Amniotic stem cell (primary cell): Measurements from ENCODE around the gene BCL2.
"Not testable (repeated sequence)": the region's sequence is repeated elsewhere in the genome, so short reads cannot be mapped to it uniquely, and the experiment has no call there.

Experiments used
- DNase-seq: peaks from one replicate; lab custom pipeline; 2025; lab: John Stamatoyannopoulos, UW

Gene BCL2

DNA sequence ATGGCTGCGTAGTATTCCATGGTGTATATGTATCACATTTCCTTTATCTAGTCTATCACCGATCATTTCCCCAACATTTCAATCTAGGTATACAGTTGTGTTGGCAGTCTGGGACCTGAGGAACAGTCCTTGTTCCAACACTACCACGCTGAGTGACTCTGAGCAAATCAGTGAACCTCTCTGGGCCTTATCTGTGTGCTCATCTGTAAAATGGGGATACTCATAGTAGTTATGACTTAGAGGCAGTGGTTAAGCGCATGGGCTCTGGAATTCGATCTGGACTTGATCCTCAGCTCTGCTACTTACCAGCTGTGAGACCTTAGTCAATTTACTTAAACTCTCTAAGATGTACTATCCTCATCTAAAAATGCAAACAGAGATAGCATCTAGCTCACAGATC lies 85.1 kb downstream of the BCL2 start:
- no peak for DNase-seq

DNA sequence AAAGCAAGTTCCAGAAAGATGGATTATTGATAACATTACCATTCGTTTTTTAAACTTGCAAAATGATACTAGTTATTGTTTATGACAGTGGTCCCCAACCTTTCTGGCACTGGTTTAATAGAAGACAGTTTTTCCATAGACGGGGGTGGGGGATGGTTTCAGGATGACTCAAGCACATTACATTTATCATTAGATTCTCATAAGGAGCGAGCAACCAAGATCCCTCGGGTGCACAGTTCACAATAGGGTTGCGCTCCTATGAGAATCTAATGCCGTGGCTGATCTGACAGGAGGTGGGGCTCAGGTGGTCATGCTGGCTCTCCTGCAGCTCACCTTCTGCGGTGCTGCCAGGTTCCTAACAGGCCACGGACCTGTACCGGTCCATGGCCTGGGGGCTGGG lies 86.2 kb downstream of the BCL2 start:
- DNase-seq: no peak

DNA sequence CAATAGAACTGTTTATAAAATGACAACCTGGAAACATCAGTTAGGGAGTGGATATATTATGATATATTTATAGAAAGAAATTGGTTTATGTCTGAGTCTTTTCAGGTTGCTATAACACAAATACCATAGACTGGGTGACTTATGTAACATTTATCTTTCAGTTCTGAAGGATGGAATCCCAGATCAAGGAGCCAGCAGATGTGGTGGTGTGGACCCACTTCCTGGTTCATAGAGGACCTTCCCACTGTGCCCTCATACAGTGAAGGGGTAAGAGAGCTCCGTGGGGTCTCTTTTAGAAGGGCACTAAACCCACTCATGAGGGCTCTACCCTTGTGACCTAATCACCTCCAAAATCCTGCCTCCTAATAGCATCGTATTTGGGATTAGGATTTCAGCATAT lies 86.7 kb downstream of the BCL2 start:
- DNase-seq: no peak

DNA sequence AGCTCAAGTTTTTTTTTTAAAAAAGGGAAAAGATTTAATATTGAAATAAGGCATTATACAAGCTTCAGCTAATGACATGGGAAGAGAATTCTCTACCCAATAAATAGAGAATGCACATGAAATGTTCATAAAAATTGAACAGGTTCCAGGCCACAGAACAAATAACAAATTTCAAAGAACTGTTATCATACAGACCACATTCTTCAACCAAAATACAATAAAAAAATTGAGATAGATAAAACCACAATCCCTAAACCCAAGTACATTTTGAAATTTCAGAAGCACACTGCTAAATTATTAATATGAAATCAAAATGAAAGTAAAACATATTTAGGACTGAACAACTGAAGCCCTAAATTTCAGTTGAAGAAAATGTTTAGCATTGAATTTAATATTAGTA lies 89.6 kb downstream of the BCL2 start:
- no peak for DNase-seq

DNA sequence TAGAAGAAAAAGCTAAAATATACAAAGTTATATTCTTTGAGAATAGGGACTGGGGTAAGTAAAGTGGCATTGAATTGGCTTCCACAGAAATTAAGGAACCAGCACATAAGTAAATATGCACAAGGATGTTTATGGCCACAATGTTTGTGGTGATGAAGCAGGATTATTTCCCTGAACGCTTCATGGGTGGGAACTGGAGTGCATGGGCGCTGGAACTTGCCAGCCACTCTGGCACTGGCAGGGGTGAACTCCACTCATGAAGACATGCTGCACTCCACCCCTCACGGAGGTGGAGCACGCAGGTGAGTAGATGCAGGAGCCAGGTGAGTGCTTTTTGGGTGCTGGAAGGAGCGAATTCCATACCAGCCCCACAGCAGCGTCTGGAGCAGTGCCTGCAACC lies 94.1 kb downstream of the BCL2 start:
- DNase-seq: no peak

DNA sequence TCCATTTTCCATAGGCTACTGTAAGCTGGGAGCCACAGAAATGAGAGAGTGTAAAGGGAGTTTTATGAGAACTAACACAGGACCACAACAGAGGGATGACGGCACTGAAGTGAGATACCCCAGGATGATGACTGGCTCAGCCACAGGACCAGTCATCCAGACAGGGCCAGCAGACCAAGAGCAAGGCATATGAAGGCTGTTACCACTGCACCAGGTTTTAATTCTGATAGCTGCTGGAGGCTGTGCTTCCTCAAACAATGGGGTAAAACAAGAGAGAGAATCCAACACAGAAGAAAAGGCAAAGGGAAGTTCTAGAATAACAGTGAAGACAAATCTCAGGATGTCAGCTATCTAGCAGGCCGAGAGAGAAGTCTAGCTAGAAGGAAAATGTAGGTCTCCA lies 94.9 kb downstream of the BCL2 start:
- no peak for DNase-seq

DNA sequence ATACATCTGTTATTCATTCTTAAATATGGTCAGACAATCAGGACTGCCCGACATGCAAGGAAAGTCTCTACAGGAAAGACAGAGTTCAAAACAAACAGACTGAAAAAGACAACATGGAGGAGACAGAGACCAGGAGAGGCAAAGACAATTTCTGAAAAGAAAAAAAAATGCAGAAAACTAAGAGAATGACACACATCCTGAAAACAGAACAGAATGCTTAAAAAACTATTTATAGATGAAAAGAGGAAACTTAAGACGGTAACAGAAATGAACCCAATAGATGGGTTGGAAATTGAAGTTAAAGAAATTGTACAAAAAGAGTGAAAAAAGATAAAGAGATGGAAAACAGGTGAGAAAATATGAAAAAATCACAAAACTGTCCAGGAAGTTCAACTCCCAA lies 95.7 kb downstream of the BCL2 start:
- no peak for DNase-seq

DNA sequence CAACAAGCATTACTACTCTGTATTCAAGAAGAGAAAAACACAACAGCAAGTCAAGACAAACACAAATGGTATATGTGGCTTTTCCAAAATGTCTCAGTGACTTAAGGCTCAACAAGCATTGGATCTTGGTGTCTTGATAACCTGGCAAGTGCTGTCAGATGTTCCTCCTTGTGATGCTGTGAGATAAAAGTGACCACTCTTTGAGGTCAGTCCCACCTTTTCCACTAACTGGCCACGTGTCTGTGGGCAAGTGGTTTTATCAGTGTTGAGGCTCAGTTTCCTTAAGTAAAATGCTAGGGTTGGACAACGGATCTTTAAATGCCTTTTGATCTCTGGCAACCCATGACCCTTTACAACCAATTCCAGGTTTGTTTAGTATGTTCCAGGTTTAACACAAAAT lies 98.7 kb downstream of the BCL2 start:
- no peak for DNase-seq

DNA sequence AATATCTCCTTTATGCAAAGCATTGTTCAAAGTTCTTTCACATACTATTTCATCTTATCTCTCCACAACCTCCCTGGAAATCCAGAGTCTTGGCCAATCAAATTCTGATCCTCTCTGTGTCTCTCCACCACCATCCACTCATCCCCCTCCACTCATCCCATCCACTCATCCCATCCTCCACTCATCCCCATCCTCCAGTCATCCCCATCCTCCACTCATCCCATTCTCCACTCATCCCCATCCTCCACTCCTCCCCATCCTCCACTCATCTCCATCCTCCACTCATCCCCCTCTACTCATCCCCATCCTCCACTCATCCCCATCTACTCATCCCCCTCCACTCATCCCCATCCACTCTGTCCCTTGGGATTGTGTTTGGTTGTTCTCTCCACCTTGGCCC lies 101.1 kb downstream of the BCL2 start:
- DNase-seq: no peak

DNA sequence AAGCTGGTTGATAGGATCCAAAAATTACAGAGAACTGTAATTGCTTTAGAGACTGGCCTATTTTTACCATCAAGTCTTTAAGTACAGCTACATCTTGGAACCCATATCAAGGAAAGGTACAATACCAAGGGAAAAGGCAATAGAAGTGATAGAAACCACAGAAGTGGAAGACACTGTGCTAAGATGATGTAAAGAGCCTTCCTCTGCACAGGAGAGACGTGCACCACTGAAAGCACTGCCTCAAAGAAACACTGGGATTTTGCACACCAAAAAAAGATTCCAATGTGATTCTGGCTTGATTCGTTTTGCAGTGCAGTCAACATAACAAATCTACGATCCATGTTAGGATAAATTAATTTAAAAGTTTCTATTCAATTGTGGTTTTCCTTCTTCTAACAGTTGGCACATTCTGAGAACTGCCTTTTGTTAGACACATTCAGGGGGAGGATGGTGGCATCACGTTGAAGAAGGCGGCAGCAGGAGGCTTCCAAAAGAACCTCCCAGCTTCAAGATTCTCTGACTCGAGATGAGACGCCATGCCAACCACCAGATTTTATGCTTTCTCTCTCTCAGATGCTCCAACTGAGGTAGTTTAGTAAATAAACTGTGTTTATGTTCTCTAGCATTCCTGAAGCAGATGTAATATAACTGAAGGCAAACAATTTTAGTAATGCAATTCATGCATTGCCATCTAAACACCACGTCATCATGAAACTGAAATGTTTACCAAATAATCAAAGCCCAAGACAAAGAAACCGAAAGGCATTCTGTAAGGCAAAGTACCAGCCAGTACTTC lies 102.9 kb downstream of the BCL2 start:
- no peak for DNase-seq

DNA sequence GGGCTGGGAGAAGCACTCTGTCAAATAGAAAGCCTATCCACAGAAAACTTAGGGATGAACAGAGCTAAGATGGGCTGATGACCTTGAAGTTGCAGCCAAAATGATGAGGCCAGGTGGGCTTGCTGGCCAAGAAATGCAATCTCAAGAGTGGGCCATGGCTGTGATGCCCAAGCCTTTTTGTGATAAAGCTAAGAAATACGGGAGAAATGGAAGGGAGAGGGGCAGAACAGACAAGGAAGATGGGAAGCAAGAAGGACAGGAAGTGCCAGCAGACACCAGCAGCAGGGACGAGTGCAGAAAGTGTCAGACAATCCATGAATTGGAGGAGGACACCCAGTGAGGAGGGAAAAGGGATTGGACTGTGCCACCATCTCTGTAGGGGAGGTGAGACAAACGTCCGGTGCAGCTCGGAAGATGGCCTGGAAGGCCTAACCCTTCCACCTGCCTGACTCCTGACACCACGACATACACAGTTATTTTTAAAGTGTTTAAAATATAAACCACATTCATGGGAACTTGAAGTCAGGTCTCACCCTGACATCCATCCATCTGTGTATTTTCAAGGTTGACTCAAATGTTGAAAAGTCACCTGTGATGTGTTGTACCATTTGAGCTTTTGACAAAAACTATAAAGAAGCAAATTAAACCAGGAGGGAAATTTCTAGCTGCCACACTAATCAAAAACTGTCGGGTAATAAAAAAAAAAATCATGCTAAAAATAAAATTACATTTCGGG lies 105.5 kb downstream of the BCL2 start:
- no peak for DNase-seq

DNA sequence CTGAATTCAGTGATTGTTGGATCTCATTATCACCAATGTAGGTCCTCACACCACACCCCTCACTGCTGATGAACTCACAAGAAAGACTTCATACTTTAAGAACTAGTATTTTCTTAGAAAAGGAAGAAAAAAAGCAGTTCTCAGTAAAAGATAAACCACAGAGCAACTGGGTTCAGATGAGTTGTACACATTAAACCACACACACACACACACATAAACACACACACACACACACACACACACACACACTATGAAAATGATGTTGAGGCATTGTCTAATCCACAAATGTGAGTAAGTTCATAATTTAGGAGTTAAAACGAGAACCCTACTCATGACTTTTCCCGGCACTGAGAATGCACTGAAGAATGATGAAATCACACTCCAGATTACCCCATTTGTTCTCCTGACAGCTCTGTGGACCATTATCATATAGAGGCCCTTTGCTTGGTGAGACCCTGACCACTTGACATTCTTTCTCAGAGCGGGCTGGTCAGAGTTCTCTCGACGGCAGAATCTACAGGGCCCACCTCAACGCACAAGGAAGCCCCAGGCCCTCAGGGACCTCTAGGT lies 106.2 kb downstream of the BCL2 start:
- DNase-seq: no peak

DNA sequence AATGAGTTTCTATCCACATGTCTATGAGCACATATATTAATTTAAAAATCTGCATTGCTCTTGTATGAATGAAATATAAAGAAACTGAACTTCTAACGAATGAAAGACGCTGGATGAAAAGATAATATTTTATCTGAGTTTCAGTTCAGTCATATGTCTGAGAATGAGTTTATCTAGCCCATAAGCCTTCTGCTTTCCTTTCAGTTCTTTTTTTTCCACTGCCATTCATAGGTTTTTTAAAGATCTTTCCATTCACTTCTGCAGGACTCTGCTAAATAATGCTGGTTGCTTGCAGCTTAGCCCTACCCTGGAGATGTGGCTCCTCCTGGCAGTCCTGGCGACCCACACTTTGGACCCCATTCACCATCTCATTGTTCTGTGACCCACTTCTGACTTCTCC lies 109.0 kb downstream of the BCL2 start:
- DNase-seq: no peak

DNA sequence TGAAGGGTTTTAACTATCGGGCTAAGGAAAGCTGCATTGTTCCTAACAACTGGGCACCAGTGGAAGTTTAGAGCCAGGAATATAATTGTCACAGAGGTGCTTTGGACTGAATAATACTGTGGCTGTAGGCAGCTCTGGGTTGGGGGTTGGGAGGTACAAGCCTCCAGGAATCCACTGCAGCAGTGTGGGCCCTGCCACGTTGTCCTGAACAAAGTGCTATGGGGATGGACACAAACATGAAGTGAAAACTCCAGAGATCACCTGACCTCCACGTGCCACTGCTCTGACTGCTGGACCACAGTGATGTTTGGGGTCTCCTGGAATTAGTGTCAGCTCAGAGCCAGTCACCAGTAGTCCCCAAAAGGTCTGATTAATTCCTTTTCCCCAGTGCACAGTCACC lies 110.9 kb downstream of the BCL2 start:
- DNase-seq: no peak

DNA sequence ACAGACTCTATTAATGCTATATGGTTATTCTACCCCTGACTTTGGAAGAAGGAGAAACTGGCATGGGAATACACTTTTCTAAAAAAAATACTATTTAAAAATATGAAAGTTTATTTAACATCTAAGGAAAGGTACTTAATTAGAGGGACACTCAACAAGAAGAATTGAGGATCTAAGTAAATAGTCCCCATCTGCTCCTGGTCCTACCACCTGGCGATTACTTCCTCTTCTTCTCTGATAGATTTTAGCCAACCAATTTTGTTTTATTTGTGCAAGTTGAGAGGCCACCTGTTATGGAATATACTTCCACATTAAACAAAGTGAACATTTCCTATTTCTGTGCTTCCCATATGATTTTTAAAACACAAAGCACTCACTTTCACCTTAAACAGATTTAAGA lies 111.7 kb downstream of the BCL2 start:
- DNase-seq: no peak

DNA sequence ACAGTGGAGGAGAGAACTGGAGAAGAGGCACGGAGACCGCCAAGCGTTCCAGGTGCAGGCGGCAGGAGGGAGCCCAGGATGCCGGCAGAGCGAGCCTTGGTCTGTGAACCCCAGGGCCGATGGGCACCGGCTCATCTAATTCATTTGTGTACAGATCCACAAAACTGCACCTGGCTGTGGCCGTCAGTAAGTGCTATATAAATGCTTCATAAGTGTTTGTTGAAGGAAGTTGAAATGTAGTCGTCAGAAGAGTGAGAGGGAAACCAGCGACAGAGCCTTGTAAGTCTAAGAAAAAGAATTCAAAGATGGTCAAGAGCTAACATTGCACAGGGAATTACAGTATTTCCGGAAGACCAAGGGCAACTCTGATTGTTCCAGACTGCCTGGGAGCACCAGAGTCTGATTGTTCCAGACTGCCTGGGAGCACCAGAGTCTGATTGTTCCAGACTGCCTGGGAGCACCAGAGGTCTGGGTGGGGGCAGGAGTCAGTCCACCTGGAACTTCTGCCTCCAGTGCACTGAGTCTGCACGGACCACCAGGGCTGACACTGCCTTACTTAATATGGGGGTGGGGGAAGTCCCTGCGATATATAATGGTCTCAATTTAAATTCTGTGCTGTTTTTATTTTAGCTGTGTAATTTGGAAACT lies 112.3 kb downstream of the BCL2 start:
- no peak for DNase-seq

DNA sequence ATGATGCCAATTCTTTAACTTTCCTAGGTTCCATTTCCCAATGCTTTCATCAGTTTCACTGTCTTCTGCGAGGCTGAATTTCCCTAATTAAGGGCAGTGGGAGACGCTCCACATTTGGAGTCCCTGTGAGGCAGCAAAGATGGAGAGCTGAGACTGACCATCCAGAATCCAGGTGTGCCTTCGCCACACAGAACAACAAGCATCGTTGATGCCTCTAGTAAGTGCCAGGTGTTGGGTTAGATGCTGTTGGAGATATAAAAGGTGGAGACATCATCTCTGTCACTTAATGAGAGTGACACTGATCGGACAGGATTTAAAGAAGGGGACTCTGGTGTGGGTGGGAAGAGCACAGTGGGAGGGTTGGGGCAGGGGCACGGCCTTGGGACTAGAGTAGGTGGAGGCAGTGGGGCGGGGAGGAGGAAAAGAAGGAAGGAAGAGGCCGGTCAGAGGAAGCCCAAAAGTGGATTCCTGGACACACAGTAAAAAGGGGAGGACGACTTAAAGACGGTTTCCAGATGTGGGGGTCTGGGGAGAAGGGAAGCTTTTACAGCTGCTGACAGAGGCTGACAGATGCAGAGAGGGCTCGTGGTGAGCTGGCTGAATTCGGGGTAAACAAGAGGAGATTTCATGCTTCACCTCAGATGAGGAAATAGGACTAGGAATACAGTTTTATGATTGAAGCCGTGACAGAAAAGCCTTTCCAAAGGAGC lies 113.0 kb downstream of the BCL2 start:
- no peak for DNase-seq

DNA sequence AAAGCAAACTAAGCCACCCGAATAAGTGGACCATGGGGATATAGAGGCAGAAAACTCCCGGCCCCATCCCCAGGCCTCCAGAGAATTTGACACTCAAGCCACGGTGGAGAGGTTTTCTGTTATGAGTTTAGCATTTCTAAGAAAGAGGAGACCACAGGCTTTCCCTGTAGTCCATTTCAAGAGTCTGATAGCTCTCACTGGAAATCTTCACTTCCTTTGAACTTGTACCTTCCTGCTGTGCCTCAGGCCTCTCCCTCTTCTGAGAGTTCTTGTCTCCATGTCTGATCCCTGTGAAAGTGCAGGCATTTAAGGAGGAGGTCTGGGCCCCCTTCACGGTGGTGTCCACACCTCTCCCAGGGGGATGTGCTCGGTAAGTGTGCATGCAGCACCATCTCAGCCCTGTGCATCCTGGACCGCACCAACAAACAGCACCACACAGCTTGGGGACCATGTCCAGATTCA lies 113.7 kb downstream of the BCL2 start:
- no peak for DNase-seq

DNA sequence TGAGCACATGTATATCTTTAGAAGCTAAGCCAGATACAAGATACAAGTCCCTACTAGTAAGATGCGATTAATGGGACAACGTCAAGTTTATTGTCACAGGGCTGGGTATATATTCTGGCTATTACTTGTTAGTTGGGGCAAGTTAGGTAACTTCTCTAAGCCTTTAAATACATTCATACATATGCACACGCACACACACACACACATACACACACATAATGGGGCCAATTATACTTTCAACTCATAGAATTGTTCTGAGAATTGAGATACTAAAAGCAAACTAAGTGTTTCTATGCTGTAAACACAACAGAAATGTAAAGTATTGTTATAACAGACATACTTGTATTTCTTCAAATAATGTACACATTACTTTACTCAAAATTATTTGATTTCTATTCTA lies 116.1 kb downstream of the BCL2 start:
- no peak for DNase-seq

DNA sequence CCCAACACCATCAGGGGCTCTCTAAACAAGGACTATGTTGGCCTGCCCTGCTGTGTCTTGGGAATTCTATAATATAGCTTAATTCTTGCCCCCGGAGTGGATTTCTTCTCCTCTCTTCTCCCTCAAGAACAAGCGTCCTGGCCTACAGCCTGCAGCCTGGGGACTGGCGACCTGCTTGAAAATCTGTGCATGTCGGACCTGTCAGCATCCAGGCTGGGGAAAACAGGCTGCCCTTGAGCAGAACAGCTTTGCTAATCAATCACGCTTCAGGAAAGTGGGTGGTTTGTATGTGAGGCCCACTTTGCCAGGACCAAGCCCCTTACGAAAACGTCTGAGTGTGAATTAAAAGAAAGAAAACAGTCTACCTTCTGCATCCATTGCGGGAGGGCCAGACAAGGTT lies 116.7 kb downstream of the BCL2 start:
- DNase-seq: no peak

DNA sequence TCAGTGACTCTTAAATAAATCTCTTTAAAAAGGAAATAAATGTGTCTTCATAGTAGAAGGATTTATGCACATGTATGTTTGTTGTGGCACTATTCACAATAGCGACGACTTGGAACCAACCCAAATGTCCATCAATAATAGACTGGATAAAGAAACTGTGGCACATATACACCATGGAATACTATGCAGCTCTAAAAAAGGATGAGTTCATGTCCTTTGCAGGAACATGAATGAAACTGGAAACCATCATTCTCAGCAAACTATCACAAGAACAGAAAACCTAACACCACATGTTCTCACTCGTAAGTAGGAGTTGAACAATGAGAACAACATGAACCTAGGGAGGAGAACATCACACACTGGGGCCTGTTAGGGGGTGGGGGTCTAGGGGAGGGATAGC lies 118.1 kb downstream of the BCL2 start:
- DNase-seq: not testable (repeated sequence)

DNA sequence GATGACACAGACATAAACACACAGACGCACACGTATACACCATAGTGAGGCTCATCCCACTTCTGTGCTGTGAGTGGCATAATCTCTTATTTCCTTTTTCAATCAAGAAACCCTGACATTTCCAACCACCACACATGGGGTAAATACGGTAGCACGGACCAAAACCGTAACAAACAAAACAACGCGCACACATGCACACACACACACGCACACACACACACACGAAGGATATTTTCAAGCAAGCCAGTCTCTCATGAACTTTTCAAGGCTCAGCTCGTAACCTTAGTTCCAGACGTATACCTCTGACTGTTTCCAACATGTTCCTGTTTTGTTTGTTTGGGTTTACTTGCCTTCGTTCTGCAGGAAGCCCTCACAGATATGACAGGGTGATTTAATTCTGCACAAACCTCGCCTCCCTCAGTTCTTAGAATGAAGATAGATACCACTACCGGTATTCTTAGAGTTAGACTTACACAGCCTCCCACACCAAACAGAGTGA lies 119.8 kb downstream of the BCL2 start:
- DNase-seq: no peak
